Neural cell (in vitro differentiated cells): Measurements from ENCODE around the gene SMIM38.

ENCODE experiments used
- CTCF ChIP-seq: fragments of 450-650 bp; IDR thresholded peaks from 2 replicates; pipeline ENCODE4 v1.5.1; 2014; ENCODE audit warnings: antibody characterized with exemption, mild to moderate bottlenecking, moderate library complexity; ENCODE audit not compliant: poor library complexity, severe bottlenecking
- EP300 ChIP-seq: fragments of 450-650 bp; conservative IDR thresholded peaks from 2 replicates; pipeline ENCODE4 v1.6.1; 2014; ENCODE audit warnings: antibody characterized with exemption, mild to moderate bottlenecking, moderate library complexity; ENCODE audit not compliant: poor library complexity, severe bottlenecking
- EZH2 ChIP-seq: fragments of 200-600, 300-800 bp; shearing (Covaris generic), sonication (generic); IDR thresholded peaks from 2 replicates; pipeline ENCODE4 v1.6.1; 2014; ENCODE audit warnings: antibody characterized with exemption, low read length, borderline replicate concordance, mild to moderate bottlenecking; ENCODE audit not compliant: insufficient read depth, poor library complexity, severe bottlenecking
- MXI1 ChIP-seq: fragments of 450-650 bp; conservative IDR thresholded peaks from 2 replicates; pipeline ENCODE4 v1.6.1; 2014; ENCODE audit warnings: antibody characterized with exemption, mild to moderate bottlenecking; ENCODE audit not compliant: poor library complexity, severe bottlenecking
- POLR2AphosphoS5 ChIP-seq: IDR thresholded peaks from 2 replicates; pipeline ENCODE4 v1.6.1; 2012
- RAD21 ChIP-seq: fragments of 450-650 bp; conservative IDR thresholded peaks from 2 replicates; pipeline ENCODE4 v1.6.1; 2014; ENCODE audit warnings: antibody characterized with exemption, mild to moderate bottlenecking, moderate library complexity
- REST ChIP-seq: IDR thresholded peaks from 2 replicates; pipeline ENCODE4 v1.6.1; 2012; ENCODE audit warnings: borderline replicate concordance
- SMC3 ChIP-seq: fragments of 450-650 bp; conservative IDR thresholded peaks from 2 replicates; pipeline ENCODE4 v1.6.1; 2014; ENCODE audit warnings: antibody characterized with exemption, mild to moderate bottlenecking, moderate library complexity; ENCODE audit not compliant: poor library complexity

- TF ChIP-seq CTCF (no peak), REST (no peak), EP300 (no peak), POLR2AphosphoS5 (no peak), RAD21 (no peak), SMC3 (no peak), MXI1 (no peak), EZH2 (no peak)
Measured at GRCh38 chr11:69125861-69126260, 29.9 kb upstream of the SMIM38 start.
